Measurements from ENCODE around the gene MAPK8IP1.

GRCh38 chr11:45848654-45849081 lies 36.8 kb upstream of the MAPK8IP1 start:
- TF ChIP-seq CTCF (IDR thresholded peaks at IDR 0.05) (no peak), POLR2A (IDR thresholded peaks at IDR 0.05; ENCODE audit: low read length) (no peak), REST (IDR thresholded peaks at IDR 0.05) (no peak), EP300 (IDR thresholded peaks at IDR 0.05) (no peak), USF2 (IDR thresholded peaks at IDR 0.05) (no peak), FOSL2 (IDR thresholded peaks at IDR 0.05) (no peak), FOSL2 (CRISPR knock-in tag; IDR thresholded peaks at IDR 0.05) (no peak), HDAC2 (IDR thresholded peaks at IDR 0.05) (no peak), KDM5A (IDR thresholded peaks at IDR 0.05) (no peak), PBX3 (IDR thresholded peaks at IDR 0.05) (no peak), RAD21 (conservative IDR thresholded peaks at IDR 0.05 in 1 of 2, IDR thresholded peaks at IDR 0.05 in 1 of 2) (no peak), PHF8 (IDR thresholded peaks at IDR 0.05; ENCODE audit: borderline replicate concordance, low read depth) (no peak), MAX (IDR thresholded peaks at IDR 0.05) (no peak), ESRRA (IDR thresholded peaks at IDR 0.05; ENCODE audit: borderline replicate concordance, low read length) (no peak), CEBPB (IDR thresholded peaks at IDR 0.05) (no peak)

All from A549 (cell line).